Bronchial epithelial cell (primary cell): ENCODE measurements around the gene PDXP. TPM values are rescaled to one million over a fixed set of nuclear protein-coding genes. Genes with fewer than 3 reads are reported as not detected.
"Not testable (repeated sequence)": the region's sequence is repeated elsewhere in the genome, so short reads cannot be mapped to it uniquely, and the experiment has no call there.

ENCODE experiments used
- DNase-seq: peaks from one replicate; pipeline ENCODE4 v3.0.0-alpha.2; 2010; ENCODE audit warnings: low read depth
- FAIRE-seq: peaks from 2 replicates; lab custom pipeline; 2011; peaks lifted over from hg19 to GRCh38; lab: Jason Lieb, UNC
- H3K27me3 ChIP-seq: 2 replicates; pipeline ENCODE4 v1.5.1; 2011; ENCODE audit warnings: low read length; ENCODE audit not compliant: control insufficient read depth, insufficient read depth
- H3K36me3 ChIP-seq: 2 replicates; pipeline ENCODE4 v1.5.1; 2011; ENCODE audit warnings: low read length; ENCODE audit not compliant: control insufficient read depth, insufficient read depth
- H3K4me3 ChIP-seq: 2 replicates; pipeline ENCODE4 v1.5.1; 2011; ENCODE audit warnings: mild to moderate bottlenecking, low read depth, low read length, control low read depth
- CTCF ChIP-seq: IDR thresholded peaks from 2 replicates; pipeline ENCODE4 v1.5.1; 2011; ENCODE audit warnings: mild to moderate bottlenecking, moderate library complexity, low read length, control low read depth, inconsistent platforms; ENCODE audit not compliant: insufficient read depth, severe bottlenecking
- total RNA-seq: library from RNA; depleted of rRNA; stranded (reverse); fragments of >200 nt; gene quantifications from 2 replicates; pipeline ENCODE4 v1.2.1, GENCODE V29; 2014

Gene PDXP
- 2.2 and 3.4 TPM in 2 replicates for total RNA-seq

GRCh38 chr22:37658133-37659065 is at the start of gene PDXP:
Gene PDXP, plus strand, starts transcription at chr22:37658723. Its CDS starts 60 bp downstream, at chr22:37658783.
- Histone ChIP-seq H3K4me3 (peak within 1 kb of the TSS; percentile 53), H3K27me3 (no peaks in the 10 kb centered on the region), H3K36me3 (peaks cover 6% of the 10 kb centered on the region)
- DNase-seq (peak; percentile 98), FAIRE-seq (peak; percentile 43)
- no peak for TF ChIP-seq CTCF

- Histone ChIP-seq H3K4me3 (peak overlapping the region; percentile 92), H3K27me3 (no peaks in the 10 kb centered on the region), H3K36me3 (peaks cover 7% of the 10 kb centered on the region)
- FAIRE-seq (no peak), DNase-seq (no peak)
- TF ChIP-seq CTCF, result no peak
These were observed 49.0 kb upstream of the PDXP start for GRCh38 chr22:37609240-37610152.

- not testable (repeated sequence) for H3K36me3 ChIP-seq, DNase-seq, H3K4me3 ChIP-seq, FAIRE-seq, H3K27me3 ChIP-seq
These were observed 48.4 kb upstream of the PDXP start for GRCh38 chr22:37610153-37610475.

GRCh38 chr22:37610480-37611129 is 47.9 kb upstream of the PDXP start:
- no peak for DNase-seq
- Histone ChIP-seq H3K36me3 (peaks cover 8% of the 10 kb centered on the region), H3K27me3 (no peaks in the 10 kb centered on the region), H3K4me3 (no peak overlapping the region)
- FAIRE-seq, result no peak
- no peak for TF ChIP-seq CTCF

GRCh38 chr22:37611207-37611606 is 47.3 kb upstream of the PDXP start:
- no peak overlapping the region for H3K4me3 ChIP-seq
- DNase-seq, result no peak
- no peak for TF ChIP-seq CTCF
- no peaks in the 10 kb centered on the region for H3K27me3 ChIP-seq
- peaks cover 9% of the 10 kb centered on the region for H3K36me3 ChIP-seq
- FAIRE-seq, result no peak
